Activated T-cell treated with anti-CD3 and anti-CD28 coated beads, Interleukin-2, amount 50 U/mL, for 24 hours (primary cell): ENCODE measurements around the gene MTAP.

Source experiments
- DNase-seq: peaks from one replicate; pipeline ENCODE4 v3.0.0-alpha.2; 2020
- H3K27ac Mint-ChIP-seq: 2 replicates; pipeline ENCODE4 v1.8.0; 2020; ENCODE audit warnings: mild to moderate bottlenecking, mixed read lengths
- H3K27me3 Mint-ChIP-seq: 2 replicates; pipeline ENCODE4 v1.8.0; 2020; ENCODE audit warnings: mixed read lengths
- H3K36me3 Mint-ChIP-seq: 2 replicates; pipeline ENCODE4 v1.8.0; 2020; ENCODE audit warnings: low read depth, mixed read lengths
- H3K4me1 Mint-ChIP-seq: 2 replicates; pipeline ENCODE4 v1.8.0; 2020; ENCODE audit warnings: low read depth, mixed read lengths
- H3K4me3 Mint-ChIP-seq: 2 replicates; pipeline ENCODE4 v1.8.0; 2020; ENCODE audit warnings: mild to moderate bottlenecking, moderate library complexity, mixed read lengths
- H3K9me3 Mint-ChIP-seq: 2 replicates; pipeline ENCODE4 v1.8.0; 2020; ENCODE audit warnings: mixed read lengths

Gene MTAP

GRCh38 chr9:21802418-21803000, at the start of gene MTAP:
TSS of gene MTAP (plus strand) at chr9:21802636. CDS start at chr9:21802749, 113 bp downstream.
- peaks cover 49% of the 10 kb centered on the region for H3K4me1 Mint-ChIP-seq
- DNase-seq: peak; percentile 87

GRCh38 chr9:21753523-21753922, 48.9 kb upstream of the MTAP start:
- Mint-ChIP-seq H3K9me3 (no peaks in the 10 kb centered on the region), H3K4me1 (no peaks in the 10 kb centered on the region), H3K27me3 (peaks cover 42% of the 10 kb centered on the region), H3K27ac (no peak overlapping the region), H3K4me3 (no peak overlapping the region), H3K36me3 (no peaks in the 10 kb centered on the region)
- DNase-seq: no peak

More at GRCh38 chr9:21802418-21803000, at the start of gene MTAP:
- Mint-ChIP-seq H3K4me3 (peak within 1 kb of the TSS; percentile 99), H3K36me3 (peaks cover 52% of the 10 kb centered on the region), H3K27ac (peak within 1 kb of the TSS; percentile 99), H3K27me3 (peaks cover 14% of the 10 kb centered on the region), H3K9me3 (no peaks in the 10 kb centered on the region)

- peaks cover 53% of the 10 kb centered on the region for H3K27me3 Mint-ChIP-seq
Measured at GRCh38 chr9:21754741-21755140, 47.7 kb upstream of the MTAP start.

GRCh38 chr9:21758540-21758939, 43.9 kb upstream of the MTAP start:
- Mint-ChIP-seq H3K27me3 (peaks cover 65% of the 10 kb centered on the region), H3K27ac (no peak overlapping the region), H3K4me3 (no peak overlapping the region), H3K4me1 (peaks cover 17% of the 10 kb centered on the region), H3K36me3 (no peaks in the 10 kb centered on the region), H3K9me3 (no peaks in the 10 kb centered on the region)
- no peak for DNase-seq

More at GRCh38 chr9:21754741-21755140, 47.7 kb upstream of the MTAP start:
- no peak overlapping the region for H3K27ac Mint-ChIP-seq
- no peak for DNase-seq
- H3K9me3 Mint-ChIP-seq: no peaks in the 10 kb centered on the region
- H3K4me1 Mint-ChIP-seq: no peaks in the 10 kb centered on the region
- H3K4me3 Mint-ChIP-seq: no peak overlapping the region
- no peaks in the 10 kb centered on the region for H3K36me3 Mint-ChIP-seq

GRCh38 chr9:21761309-21761901, 41.0 kb upstream of the MTAP start:
- peaks cover 2% of the 10 kb centered on the region for H3K9me3 Mint-ChIP-seq
- no peak overlapping the region for H3K27ac Mint-ChIP-seq
- H3K4me1 Mint-ChIP-seq: peaks cover 17% of the 10 kb centered on the region
- no peaks in the 10 kb centered on the region for H3K36me3 Mint-ChIP-seq
- no peak overlapping the region for H3K4me3 Mint-ChIP-seq
- H3K27me3 Mint-ChIP-seq: peaks cover 58% of the 10 kb centered on the region
- no peak for DNase-seq

GRCh38 chr9:21762064-21762463, 40.4 kb upstream of the MTAP start:
- Mint-ChIP-seq H3K4me1 (peaks cover 17% of the 10 kb centered on the region), H3K4me3 (no peak overlapping the region), H3K9me3 (peaks cover 2% of the 10 kb centered on the region), H3K27me3 (peaks cover 60% of the 10 kb centered on the region), H3K36me3 (no peaks in the 10 kb centered on the region), H3K27ac (no peak overlapping the region)
- DNase-seq: no peak

GRCh38 chr9:21764846-21765245, 37.6 kb upstream of the MTAP start:
- H3K36me3 Mint-ChIP-seq: no peaks in the 10 kb centered on the region
- H3K4me3 Mint-ChIP-seq: no peak overlapping the region
- no peak for DNase-seq
- peaks cover 17% of the 10 kb centered on the region for H3K4me1 Mint-ChIP-seq
- no peak overlapping the region for H3K27ac Mint-ChIP-seq
- H3K27me3 Mint-ChIP-seq: peaks cover 55% of the 10 kb centered on the region
- peaks cover 2% of the 10 kb centered on the region for H3K9me3 Mint-ChIP-seq

- no peak overlapping the region for H3K27ac Mint-ChIP-seq
- peaks cover 58% of the 10 kb centered on the region for H3K27me3 Mint-ChIP-seq
- peaks cover 2% of the 10 kb centered on the region for H3K9me3 Mint-ChIP-seq
- H3K4me3 Mint-ChIP-seq: no peak overlapping the region
- DNase-seq: no peak
- no peaks in the 10 kb centered on the region for H3K36me3 Mint-ChIP-seq
- peaks cover 20% of the 10 kb centered on the region for H3K4me1 Mint-ChIP-seq
Measured at GRCh38 chr9:21766096-21766495, 36.3 kb upstream of the MTAP start.

GRCh38 chr9:21770871-21771560, 31.4 kb upstream of the MTAP start:
- peaks cover 28% of the 10 kb centered on the region for H3K27me3 Mint-ChIP-seq
- H3K36me3 Mint-ChIP-seq: no peaks in the 10 kb centered on the region
- H3K9me3 Mint-ChIP-seq: no peaks in the 10 kb centered on the region
- no peak for DNase-seq
- H3K4me3 Mint-ChIP-seq: no peak overlapping the region
- no peak overlapping the region for H3K27ac Mint-ChIP-seq
- H3K4me1 Mint-ChIP-seq: peaks cover 16% of the 10 kb centered on the region

GRCh38 chr9:21777701-21778100, 24.7 kb upstream of the MTAP start:
- H3K36me3 Mint-ChIP-seq: no peaks in the 10 kb centered on the region
- H3K27me3 Mint-ChIP-seq: no peaks in the 10 kb centered on the region
- H3K27ac Mint-ChIP-seq: no peak overlapping the region
- no peaks in the 10 kb centered on the region for H3K9me3 Mint-ChIP-seq
- H3K4me3 Mint-ChIP-seq: no peak overlapping the region
- peaks cover 5% of the 10 kb centered on the region for H3K4me1 Mint-ChIP-seq
- no peak for DNase-seq

GRCh38 chr9:21778304-21778703, 24.1 kb upstream of the MTAP start:
- Mint-ChIP-seq H3K36me3 (no peaks in the 10 kb centered on the region), H3K4me3 (no peak overlapping the region), H3K9me3 (no peaks in the 10 kb centered on the region), H3K27ac (no peak overlapping the region), H3K4me1 (peaks cover 5% of the 10 kb centered on the region), H3K27me3 (no peaks in the 10 kb centered on the region)
- DNase-seq: no peak

GRCh38 chr9:21779397-21779796, 23.0 kb upstream of the MTAP start:
- DNase-seq: no peak
- Mint-ChIP-seq H3K4me1 (peaks cover 5% of the 10 kb centered on the region), H3K27ac (no peak overlapping the region), H3K4me3 (no peak overlapping the region), H3K9me3 (no peaks in the 10 kb centered on the region), H3K36me3 (no peaks in the 10 kb centered on the region), H3K27me3 (no peaks in the 10 kb centered on the region)

- no peak overlapping the region for H3K4me3 Mint-ChIP-seq
- peaks cover 5% of the 10 kb centered on the region for H3K4me1 Mint-ChIP-seq
- no peaks in the 10 kb centered on the region for H3K27me3 Mint-ChIP-seq
- no peaks in the 10 kb centered on the region for H3K9me3 Mint-ChIP-seq
- no peak for DNase-seq
- H3K27ac Mint-ChIP-seq: no peak overlapping the region
- H3K36me3 Mint-ChIP-seq: no peaks in the 10 kb centered on the region
Measured at GRCh38 chr9:21781656-21782055, 20.8 kb upstream of the MTAP start.

- H3K27ac Mint-ChIP-seq: no peak overlapping the region
- peaks cover 5% of the 10 kb centered on the region for H3K4me1 Mint-ChIP-seq
- H3K9me3 Mint-ChIP-seq: no peaks in the 10 kb centered on the region
- H3K27me3 Mint-ChIP-seq: no peaks in the 10 kb centered on the region
- DNase-seq: no peak
- H3K4me3 Mint-ChIP-seq: no peak overlapping the region
- no peaks in the 10 kb centered on the region for H3K36me3 Mint-ChIP-seq
Measured at GRCh38 chr9:21782205-21782604, 20.2 kb upstream of the MTAP start.

- Mint-ChIP-seq H3K9me3 (no peaks in the 10 kb centered on the region), H3K36me3 (no peaks in the 10 kb centered on the region), H3K27me3 (peaks cover 13% of the 10 kb centered on the region), H3K4me1 (peaks cover 5% of the 10 kb centered on the region), H3K4me3 (no peak overlapping the region), H3K27ac (no peak overlapping the region)
- DNase-seq: no peak
Measured at GRCh38 chr9:21788752-21789151, 13.7 kb upstream of the MTAP start.
